Prostate gland (tissue), 2 donors: ENCODE measurements around the gene WTAP. TPM values are rescaled to one million over a fixed set of nuclear protein-coding genes. Genes with fewer than 3 reads are reported as not detected.
A peak's percentile ranks its signal among the peaks of the same experiment; 100 is the strongest.

Experiments used
- DNase-seq: peaks from one replicate; pipeline ENCODE4 v3.0.0-alpha.2; 2019; ENCODE audit warnings: low spot score
- H3K27ac ChIP-seq, 2 donors: fragments of 200-600 bp; sonication (generic); 2 replicates each; pipeline ENCODE4 v1.5.1; 2017 to 2019
- H3K27me3 ChIP-seq: fragments of 200-600 bp; sonication (generic); replicated peaks from 2 replicates; pipeline ENCODE4 v1.5.1; 2019; ENCODE audit not compliant: insufficient read depth
- H3K36me3 ChIP-seq, 2 donors: fragments of 200-600 bp; sonication (generic); 1 replicate in 1 of 2; 2 replicates in 1 of 2; pipeline versions ENCODE4 v1.5.1 to v1.8.1; 2017 to 2019
- H3K4me1 ChIP-seq: fragments of 200-600 bp; sonication (generic); replicated peaks from 2 replicates; pipeline ENCODE4 v1.5.1; 2019
- H3K4me3 ChIP-seq, 2 donors: fragments of 200-600 bp; sonication (generic); 2 replicates each; pipeline ENCODE4 v1.5.1; 2017 to 2019
- H3K9me3 ChIP-seq: fragments of 200-600 bp; sonication (generic); 2 replicates; pipeline ENCODE4 v1.5.1; 2017
- CTCF ChIP-seq, 4 experiments: fragments of 200-600 bp in 2 of 4; fragments of 450-650 bp in 2 of 4; sonication (generic) in 2 of 4; IDR thresholded peaks; 1 replicate in 3 of 4; 2 replicates in 1 of 4; pipeline ENCODE4 v1.5.1; 2016 to 2019; ENCODE audit warnings: antibody characterized with exemption in 4 of 4, mild to moderate bottlenecking in 2 of 4, moderate library complexity in 2 of 4
- POLR2A ChIP-seq: fragments of 450-650 bp; IDR thresholded peaks from one replicate; pipeline ENCODE4 v1.6.1; 2016; ENCODE audit warnings: antibody characterized with exemption, mild to moderate bottlenecking
- POLR2AphosphoS5 ChIP-seq: sonication (generic); formaldehyde crosslinking; IDR thresholded peaks from one replicate; pipeline ENCODE4 v1.6.1; 2017; ENCODE audit warnings: antibody characterized with exemption
- WGBS: methylation state at CpG from one replicate; pipeline ENCODE4 v1.1.5; 2018; 5-methylcytosine and 5-hydroxymethylcytosine counted together
- intact Hi-C: fragments of 100-400 bp; cut with DNase I; formaldehyde crosslinking; loops from one replicate; pipeline ENCODE4 v1.14.2; 2022
- total RNA-seq, 2 donors: library from RNA; depleted of rRNA; stranded (reverse); fragments of >200 nt; gene quantifications; one replicate each; pipeline ENCODE4 v1.1.0, GENCODE V29; 2016

WTAP gene
- total RNA-seq, 2 donors from 2014 or later: 84.1 to 99.3 TPM

GRCh38 chr6:159714404-159714803, 12.9 kb upstream of the WTAP start:
- H3K9me3 ChIP-seq: no peaks in the 10 kb centered on the region
- no peak for TF ChIP-seq POLR2AphosphoS5
- no peak for TF ChIP-seq POLR2A
- TF ChIP-seq CTCF (IDR thresholded peaks at IDR 0.05): no peak
- H3K27ac ChIP-seq: peak overlapping the region in 1 of 2 donors; percentile 93
- H3K4me3 ChIP-seq: no peak overlapping the region
- intact Hi-C loops: no loop called here
- DNase-seq: no peak
- H3K27me3 ChIP-seq: no peaks in the 10 kb centered on the region
- H3K36me3 ChIP-seq: no peaks in the 10 kb centered on the region
- H3K4me1 ChIP-seq: peaks cover 3% of the 10 kb centered on the region
- 88% methylated on average over 5 of the region's 5 CpGs for WGBS

GRCh38 chr6:159715166-159715565, 12.1 kb upstream of the WTAP start:
- intact Hi-C loops: no loop called here
- H3K9me3 ChIP-seq: no peaks in the 10 kb centered on the region
- H3K27me3 ChIP-seq: no peaks in the 10 kb centered on the region
- H3K27ac ChIP-seq: peak overlapping the region; percentile 87 to 93
- WGBS: 80% methylated on average over 3 of the region's 3 CpGs
- H3K36me3 ChIP-seq: no peaks in the 10 kb centered on the region
- H3K4me3 ChIP-seq: no peak overlapping the region
- H3K4me1 ChIP-seq: peaks cover 3% of the 10 kb centered on the region
- DNase-seq: no peak
- TF ChIP-seq POLR2AphosphoS5 (no peak), CTCF (IDR thresholded peaks at IDR 0.05) (no peak), POLR2A (no peak)

- Histone ChIP-seq H3K27me3 (no peaks in the 10 kb centered on the region), H3K36me3 (no peaks in the 10 kb centered on the region), H3K9me3 (no peaks in the 10 kb centered on the region), H3K27ac (peak overlapping the region; percentile 87 to 93), H3K4me3 (peak overlapping the region in 1 of 2 donors; percentile 12), H3K4me1 (peaks cover 3% of the 10 kb centered on the region)
- intact Hi-C loops: no loop called here
- TF ChIP-seq POLR2AphosphoS5 (no peak), POLR2A (no peak), CTCF (IDR thresholded peaks at IDR 0.05) (no peak)
- no peak for DNase-seq
- 100% methylated on average over 3 of the region's 3 CpGs for whole genome bisulfite sequencing
Observed at GRCh38 chr6:159715605-159716004, 11.7 kb upstream of the WTAP start.

- intact Hi-C loops: no loop called here
- Histone ChIP-seq H3K4me3 (peak overlapping the region; percentile 8 to 12), H3K27me3 (no peaks in the 10 kb centered on the region), H3K27ac (peak overlapping the region; percentile 87 to 93), H3K4me1 (peaks cover 3% of the 10 kb centered on the region), H3K36me3 (no peaks in the 10 kb centered on the region), H3K9me3 (no peaks in the 10 kb centered on the region)
- DNase-seq: peak; percentile 84
- TF ChIP-seq POLR2A: no peak
- TF ChIP-seq POLR2AphosphoS5: peak; percentile 94
- WGBS: 32% methylated on average over 5 of the region's 5 CpGs
Observed at GRCh38 chr6:159716247-159717096, 10.8 kb upstream of the WTAP start.

- H3K4me1 ChIP-seq: peaks cover 3% of the 10 kb centered on the region
- H3K4me3 ChIP-seq: no peak overlapping the region
- no peaks in the 10 kb centered on the region for H3K27me3 ChIP-seq
- intact Hi-C loops: no loop called here
- 72% methylated on average over 3 of the region's 3 CpGs for WGBS
- H3K9me3 ChIP-seq: no peaks in the 10 kb centered on the region
- peak overlapping the region in 1 of 2 donors; percentile 93 for H3K27ac ChIP-seq
- DNase-seq: no peak
- H3K36me3 ChIP-seq: no peaks in the 10 kb centered on the region
- TF ChIP-seq POLR2A (no peak), CTCF (IDR thresholded peaks at IDR 0.05) (no peak), POLR2AphosphoS5 (no peak)
Observed at GRCh38 chr6:159718634-159719033, 8.7 kb upstream of the WTAP start.
